ENCODE results near the gene FOXF2. TPM values are rescaled to one million over a fixed set of nuclear protein-coding genes. Genes with fewer than 3 reads are reported as not detected.
A peak's percentile ranks its signal among the peaks of the same experiment; 100 is the strongest.

FOXF2 gene
- total and polyA plus RNA-seq, 2 of the 4 experiments (the other 2 are of a cell fraction): 2.5 to 16.3 TPM

GRCh38 chr6:1436334-1437306, 47.2 kb downstream of the FOXF2 start:
- DNase-seq: peak; percentile 72
- no peak overlapping the region for H3K23ac ChIP-seq (ENCODE audit: low read depth, low read length)
- no peak overlapping the region for H2AK9ac ChIP-seq (replicated peaks; ENCODE audit: low read depth, low read length, poor library complexity)
- BruUV-seq (replicated peaks): no TSS peak
- no peak overlapping the region for H2BK15ac ChIP-seq (ENCODE audit: low read depth, low read length)
- H3K27ac ChIP-seq (ENCODE audit: insufficient read depth, low read length): no peak overlapping the region
- no peaks in the 10 kb centered on the region for H3K4me1 ChIP-seq (ENCODE audit: control insufficient read depth, insufficient read depth, low read length)
- H4K5ac ChIP-seq (ENCODE audit: low read depth, low read length): no peak overlapping the region
- H3K18ac ChIP-seq (ENCODE audit: low read depth, low read length): no peak overlapping the region
- H3K56ac ChIP-seq (ENCODE audit: extremely low read depth, insufficient read depth, low read length): no peak overlapping the region
- intact Hi-C loops (cut with micrococcal nuclease) (loop anchor here (1.0 to 5.0 kb wide), 6 partner anchors 39 to 1249 kb away; no protein-coding TSS in a partner anchor), in situ Hi-C loops (cut with MboI; ENCODE audit: low sequenced_read_pairs) (no loop called here), dilution Hi-C loops (cut with HindIII; ENCODE audit: low sequenced_read_pairs, unreplicated experiment) (no loop called here)
- no peaks in the 10 kb centered on the region for H3K36me3 ChIP-seq (ENCODE audit: control insufficient read depth, insufficient read depth, low read length)
- no peak overlapping the region for H2AK5ac ChIP-seq (ENCODE audit: low read depth, low read length)
- ChIA-PET POLR2A (ENCODE audit: unreplicated experiment) (no interaction called here), CTCF (interaction anchor here (0.5 to 1.7 kb wide), 11 partner anchors 17 to 1001 kb away, joined by 3 to 5 read pairs (median 4); no protein-coding TSS in a partner anchor)
- H4K8ac ChIP-seq (ENCODE audit: low read depth in 2 of 2, low read length in 2 of 2): no peak overlapping the region
- H3K14ac ChIP-seq (replicated peaks; ENCODE audit: low read depth, low read length): no peak overlapping the region
- H3K9me3 ChIP-seq (ENCODE audit: control insufficient read depth, insufficient read depth, low read length): no peaks in the 10 kb centered on the region
- no peak overlapping the region for H3K9ac ChIP-seq (ENCODE audit: low read depth, low read length)
- no peak overlapping the region for H2BK5ac ChIP-seq (ENCODE audit: low read depth, low read length, poor library complexity, severe bottlenecking)
- H3K4me3 ChIP-seq (ENCODE audit: insufficient read depth, low read depth, low read length): no peak overlapping the region
- H3K79me1 ChIP-seq (ENCODE audit: low read depth in 1 of 2, low read length in 2 of 2): no peaks in the 10 kb centered on the region
- H2BK20ac ChIP-seq (ENCODE audit: low read depth, low read length): no peak overlapping the region
- WGBS, 2 experiments (ENCODE audit: extremely low coverage in 2 of 2, insufficient read length in 1 of 2): 30% methylated on average over 3 of the region's 18 CpGs; no CpG with 5 or more reads in 1 of the 2 experiments
- H2BK120ac ChIP-seq (ENCODE audit: low read depth, low read length): no peak overlapping the region
- no peaks in the 10 kb centered on the region for H3K9me1 ChIP-seq (ENCODE audit: insufficient read depth, low read length)
- no peak overlapping the region for H3K4ac ChIP-seq (ENCODE audit: low read depth, low read length)
- H3K27me3 ChIP-seq (ENCODE audit: control insufficient read depth, insufficient read depth, low read length): peaks cover 20% of the 10 kb centered on the region
- ATAC-seq (ENCODE audit: low read depth): peak; percentile 99
- H2AFZ ChIP-seq (replicated peaks; ENCODE audit: low read length, poor library complexity): no peak overlapping the region
- no peaks in the 10 kb centered on the region for H4K20me1 ChIP-seq (ENCODE audit: insufficient read depth, low read length)
- no peak overlapping the region for H3K4me2 ChIP-seq (ENCODE audit: low read depth, low read length)
- no peak overlapping the region for H4K91ac ChIP-seq (ENCODE audit: insufficient read depth, low read depth, low read length)
- TF ChIP-seq RCOR1 (IDR thresholded peaks at IDR 0.05; ENCODE audit: insufficient replicate concordance, low read length) (no peak), MAZ (IDR thresholded peaks at IDR 0.05; ENCODE audit: borderline replicate concordance, low read depth, low read length) (no peak), MAFK (IDR thresholded peaks at IDR 0.05; ENCODE audit: low read depth, low read length) (no peak), CTCF (conservative IDR thresholded peaks at IDR 0.05; ENCODE audit: low read depth, low read length) (peak; percentile 90), BHLHE40 (IDR thresholded peaks at IDR 0.05; ENCODE audit: low read depth, low read length) (no peak), POLR2A (IDR thresholded peaks at IDR 0.05; ENCODE audit: low read depth, low read length) (no peak), FOS (IDR thresholded peaks at IDR 0.05; ENCODE audit: low read depth, low read length) (no peak), ELK1 (IDR thresholded peaks at IDR 0.05; ENCODE audit: borderline replicate concordance, low read depth, low read length) (no peak), SMC3 (IDR thresholded peaks at IDR 0.05; ENCODE audit: low read depth, low read length) (peak; percentile 80), USF2 (IDR thresholded peaks at IDR 0.05; ENCODE audit: low read depth, low read length) (no peak), CEBPB (IDR thresholded peaks at IDR 0.05; ENCODE audit: low read depth, low read length) (no peak), RFX5 (IDR thresholded peaks at IDR 0.05; ENCODE audit: low read depth, low read length) (no peak), CHD1 (IDR thresholded peaks at IDR 0.05; ENCODE audit: low read depth, low read length) (no peak), MXI1 (IDR thresholded peaks at IDR 0.05; ENCODE audit: borderline replicate concordance, low read depth, low read length) (no peak)

Measured in IMR-90 (cell line).